ENCODE measurements around the gene TAF1B. TPM values are rescaled to one million over a fixed set of nuclear protein-coding genes. Genes with fewer than 3 reads are reported as not detected.

TAF1B gene
- total RNA-seq, 2 donors from 2014 or later: 8.8 to 13.0 TPM

GRCh38 chr2:9971105-9971818 is 128.0 kb downstream of the TAF1B start:
- intact Hi-C loops (cut with DNase I): no loop called here
- Histone ChIP-seq H3K27me3 (no peaks in the 10 kb centered on the region), H3K9ac (ENCODE audit: low read depth in 2 of 2, low read length in 2 of 2) (no peak overlapping the region), H3K36me3 (no peaks in the 10 kb centered on the region), H3K4me3 (no peak overlapping the region), H3K9me3 (no peaks in the 10 kb centered on the region), H3K27ac (no peak overlapping the region), H3K4me1 (no peaks in the 10 kb centered on the region)
- no peak for TF ChIP-seq CTCF (IDR thresholded peaks at IDR 0.05)
- DNase-seq: no peak

- no peak overlapping the region for H3K27ac ChIP-seq
- no peak overlapping the region for H3K9ac ChIP-seq (ENCODE audit: low read depth in 2 of 2, low read length in 2 of 2)
- no peaks in the 10 kb centered on the region for H3K9me3 ChIP-seq
- H3K36me3 ChIP-seq: no peaks in the 10 kb centered on the region
- no peaks in the 10 kb centered on the region for H3K4me1 ChIP-seq
- intact Hi-C loops (cut with DNase I): no loop called here
- TF ChIP-seq CTCF (IDR thresholded peaks at IDR 0.05): no peak
- no peaks in the 10 kb centered on the region for H3K27me3 ChIP-seq
- no peak overlapping the region for H3K4me3 ChIP-seq
- DNase-seq: no peak
These were observed 128.6 kb downstream of the TAF1B start for GRCh38 chr2:9971890-9972289.

- no peak overlapping the region for H3K4me3 ChIP-seq
- no peak for TF ChIP-seq CTCF (IDR thresholded peaks at IDR 0.05)
- H3K9ac ChIP-seq (ENCODE audit: low read depth in 2 of 2, low read length in 2 of 2): no peak overlapping the region
- H3K36me3 ChIP-seq: no peaks in the 10 kb centered on the region
- H3K27ac ChIP-seq: no peak overlapping the region
- intact Hi-C loops (cut with DNase I): no loop called here
- no peaks in the 10 kb centered on the region for H3K4me1 ChIP-seq
- DNase-seq: no peak
- H3K27me3 ChIP-seq: no peaks in the 10 kb centered on the region
- no peaks in the 10 kb centered on the region for H3K9me3 ChIP-seq
These were observed 129.6 kb downstream of the TAF1B start for GRCh38 chr2:9972621-9973479.

- intact Hi-C loops (cut with DNase I): no loop called here
- no peaks in the 10 kb centered on the region for H3K36me3 ChIP-seq
- TF ChIP-seq CTCF (IDR thresholded peaks at IDR 0.05): no peak
- no peak overlapping the region for H3K9ac ChIP-seq (ENCODE audit: low read depth in 2 of 2, low read length in 2 of 2)
- H3K4me1 ChIP-seq: no peaks in the 10 kb centered on the region
- DNase-seq: no peak
- no peaks in the 10 kb centered on the region for H3K9me3 ChIP-seq
- no peak overlapping the region for H3K27ac ChIP-seq
- H3K27me3 ChIP-seq: no peaks in the 10 kb centered on the region
- no peak overlapping the region for H3K4me3 ChIP-seq
These were observed 130.4 kb downstream of the TAF1B start for GRCh38 chr2:9973690-9974089.

GRCh38 chr2:9974343-9974742 is 131.1 kb downstream of the TAF1B start:
- intact Hi-C loops (cut with DNase I): no loop called here
- H3K36me3 ChIP-seq: no peaks in the 10 kb centered on the region
- no peak for DNase-seq
- no peak overlapping the region for H3K9ac ChIP-seq (ENCODE audit: low read depth in 2 of 2, low read length in 2 of 2)
- H3K27me3 ChIP-seq: no peaks in the 10 kb centered on the region
- H3K4me3 ChIP-seq: no peak overlapping the region
- no peak for TF ChIP-seq CTCF (IDR thresholded peaks at IDR 0.05)
- no peak overlapping the region for H3K27ac ChIP-seq
- H3K4me1 ChIP-seq: no peaks in the 10 kb centered on the region
- no peaks in the 10 kb centered on the region for H3K9me3 ChIP-seq
